Bronchial epithelial cell (primary cell): Measurements from ENCODE around the gene VAV2. TPM values are rescaled to one million over a fixed set of nuclear protein-coding genes. Genes with fewer than 3 reads are reported as not detected.
"Not testable (repeated sequence)": the region's sequence is repeated elsewhere in the genome, so short reads cannot be mapped to it uniquely, and the experiment has no call there.

Experiments used
- DNase-seq: peaks from one replicate; pipeline ENCODE4 v3.0.0-alpha.2; 2010; ENCODE audit warnings: low read depth
- FAIRE-seq: peaks from 2 replicates; lab custom pipeline; 2011; peaks lifted over from hg19 to GRCh38; lab: Jason Lieb, UNC
- H3K27me3 ChIP-seq: 2 replicates; pipeline ENCODE4 v1.5.1; 2011; ENCODE audit warnings: low read length; ENCODE audit not compliant: control insufficient read depth, insufficient read depth
- H3K36me3 ChIP-seq: 2 replicates; pipeline ENCODE4 v1.5.1; 2011; ENCODE audit warnings: low read length; ENCODE audit not compliant: control insufficient read depth, insufficient read depth
- H3K4me3 ChIP-seq: 2 replicates; pipeline ENCODE4 v1.5.1; 2011; ENCODE audit warnings: mild to moderate bottlenecking, low read depth, low read length, control low read depth
- total RNA-seq: library from RNA; depleted of rRNA; stranded (reverse); fragments of >200 nt; gene quantifications from 2 replicates; pipeline ENCODE4 v1.2.1, GENCODE V29; 2014
- TF ChIP-seq, protein P1 (sequence below): IDR thresholded peaks from 2 replicates; pipeline ENCODE4 v1.5.1; 2011; ENCODE audit warnings: mild to moderate bottlenecking, moderate library complexity, low read length, control low read depth, inconsistent platforms; ENCODE audit not compliant: insufficient read depth, severe bottlenecking

The VAV2 gene
- total RNA-seq, 1 donor from 2014 or later = 46.6 TPM

DNA sequence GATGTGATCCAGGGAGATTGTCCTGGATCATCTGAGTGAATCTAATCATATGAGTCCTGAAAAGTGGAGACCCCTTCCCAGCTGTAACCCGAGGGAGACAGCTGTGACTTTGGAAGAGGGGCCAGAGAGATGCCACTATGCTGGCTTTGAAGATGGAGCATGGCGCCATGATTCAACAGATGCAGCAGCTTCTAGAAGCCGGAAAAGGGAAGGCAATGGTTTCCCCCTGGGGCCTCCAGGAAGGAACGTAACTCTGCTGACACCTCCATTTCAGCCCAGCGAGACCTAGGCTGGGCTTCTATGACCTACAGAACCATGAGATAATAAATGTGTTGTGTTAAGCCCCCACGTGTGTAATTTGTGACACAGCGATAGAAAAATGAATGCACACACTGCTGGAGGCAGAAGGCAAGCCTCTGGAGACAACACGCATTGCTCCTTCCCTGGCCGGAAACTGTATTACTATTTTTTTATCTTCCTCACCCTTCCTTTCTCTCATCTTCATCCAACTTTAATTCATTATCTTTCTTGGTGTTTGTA, 237.4 kb downstream of the VAV2 start:
- Histone ChIP-seq H3K27me3 (no peaks in the 10 kb centered on the region), H3K4me3 (no peak overlapping the region), H3K36me3 (no peaks in the 10 kb centered on the region)
- no peak for FAIRE-seq
- TF ChIP-seq, protein P1, sequence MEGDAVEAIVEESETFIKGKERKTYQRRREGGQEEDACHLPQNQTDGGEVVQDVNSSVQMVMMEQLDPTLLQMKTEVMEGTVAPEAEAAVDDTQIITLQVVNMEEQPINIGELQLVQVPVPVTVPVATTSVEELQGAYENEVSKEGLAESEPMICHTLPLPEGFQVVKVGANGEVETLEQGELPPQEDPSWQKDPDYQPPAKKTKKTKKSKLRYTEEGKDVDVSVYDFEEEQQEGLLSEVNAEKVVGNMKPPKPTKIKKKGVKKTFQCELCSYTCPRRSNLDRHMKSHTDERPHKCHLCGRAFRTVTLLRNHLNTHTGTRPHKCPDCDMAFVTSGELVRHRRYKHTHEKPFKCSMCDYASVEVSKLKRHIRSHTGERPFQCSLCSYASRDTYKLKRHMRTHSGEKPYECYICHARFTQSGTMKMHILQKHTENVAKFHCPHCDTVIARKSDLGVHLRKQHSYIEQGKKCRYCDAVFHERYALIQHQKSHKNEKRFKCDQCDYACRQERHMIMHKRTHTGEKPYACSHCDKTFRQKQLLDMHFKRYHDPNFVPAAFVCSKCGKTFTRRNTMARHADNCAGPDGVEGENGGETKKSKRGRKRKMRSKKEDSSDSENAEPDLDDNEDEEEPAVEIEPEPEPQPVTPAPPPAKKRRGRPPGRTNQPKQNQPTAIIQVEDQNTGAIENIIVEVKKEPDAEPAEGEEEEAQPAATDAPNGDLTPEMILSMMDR = no peak
- no peak for DNase-seq

DNA sequence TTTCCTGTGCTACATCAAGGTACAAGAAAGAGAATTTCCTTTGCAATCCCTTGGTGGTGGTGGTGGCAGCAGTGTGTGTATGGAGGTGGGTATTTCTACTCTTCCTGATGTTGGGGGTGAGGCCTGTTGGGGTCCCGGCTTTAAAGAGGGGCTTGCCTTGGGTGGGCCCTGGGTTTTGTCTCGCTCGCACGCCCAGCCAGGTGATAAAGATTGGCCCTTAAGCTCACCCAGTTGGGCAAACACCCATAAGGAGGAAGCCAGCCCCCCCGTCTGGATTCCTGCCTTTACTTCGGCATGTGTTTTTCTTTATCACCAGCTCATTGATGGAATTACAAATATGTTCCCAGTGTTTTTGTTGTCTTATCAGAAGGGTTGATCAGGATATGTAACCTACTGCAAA, 237.9 kb downstream of the VAV2 start:
- Histone ChIP-seq H3K4me3 (no peak overlapping the region), H3K27me3 (no peaks in the 10 kb centered on the region), H3K36me3 (no peaks in the 10 kb centered on the region)
- no peak for FAIRE-seq
- TF ChIP-seq, protein P1 = no peak
- no peak for DNase-seq

DNA sequence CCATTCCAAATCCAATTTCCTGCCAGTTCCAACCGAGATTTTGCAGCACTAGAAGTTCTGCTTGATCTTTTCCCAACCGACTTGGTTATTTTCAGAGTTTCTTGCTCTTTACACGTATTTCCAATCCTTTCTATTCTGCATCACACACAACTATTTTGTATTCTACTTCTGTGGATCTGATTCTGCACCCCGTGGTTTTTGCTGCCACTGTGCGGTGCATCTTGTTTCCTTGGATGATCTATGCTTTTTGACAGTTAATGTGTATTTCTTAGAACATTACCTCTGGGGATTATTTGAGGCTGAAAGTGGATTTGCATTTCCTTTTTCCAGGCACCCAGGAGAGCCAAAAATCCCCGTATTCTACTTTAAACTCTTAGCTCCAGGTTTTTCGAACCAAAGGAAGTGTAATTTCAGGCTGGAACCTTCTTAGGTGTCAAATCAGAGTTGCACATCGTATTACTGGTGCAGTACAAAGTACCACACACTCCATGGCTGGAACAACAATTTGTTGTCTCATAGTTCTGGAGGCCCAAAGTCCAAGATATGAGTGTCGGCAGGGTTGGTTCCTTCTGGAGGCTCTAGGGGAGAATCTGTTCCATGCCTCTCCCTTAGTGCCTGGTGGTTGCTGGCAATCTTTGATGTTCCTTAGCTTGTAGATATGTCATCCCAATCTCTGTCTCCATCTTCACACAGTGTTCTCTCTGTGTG, 239.2 kb downstream of the VAV2 start:
- H3K36me3 ChIP-seq = no peaks in the 10 kb centered on the region
- peak; percentile 55 for FAIRE-seq
- no peak overlapping the region for H3K4me3 ChIP-seq
- TF ChIP-seq, protein P1 = no peak
- no peak for DNase-seq
- H3K27me3 ChIP-seq = no peaks in the 10 kb centered on the region

DNA sequence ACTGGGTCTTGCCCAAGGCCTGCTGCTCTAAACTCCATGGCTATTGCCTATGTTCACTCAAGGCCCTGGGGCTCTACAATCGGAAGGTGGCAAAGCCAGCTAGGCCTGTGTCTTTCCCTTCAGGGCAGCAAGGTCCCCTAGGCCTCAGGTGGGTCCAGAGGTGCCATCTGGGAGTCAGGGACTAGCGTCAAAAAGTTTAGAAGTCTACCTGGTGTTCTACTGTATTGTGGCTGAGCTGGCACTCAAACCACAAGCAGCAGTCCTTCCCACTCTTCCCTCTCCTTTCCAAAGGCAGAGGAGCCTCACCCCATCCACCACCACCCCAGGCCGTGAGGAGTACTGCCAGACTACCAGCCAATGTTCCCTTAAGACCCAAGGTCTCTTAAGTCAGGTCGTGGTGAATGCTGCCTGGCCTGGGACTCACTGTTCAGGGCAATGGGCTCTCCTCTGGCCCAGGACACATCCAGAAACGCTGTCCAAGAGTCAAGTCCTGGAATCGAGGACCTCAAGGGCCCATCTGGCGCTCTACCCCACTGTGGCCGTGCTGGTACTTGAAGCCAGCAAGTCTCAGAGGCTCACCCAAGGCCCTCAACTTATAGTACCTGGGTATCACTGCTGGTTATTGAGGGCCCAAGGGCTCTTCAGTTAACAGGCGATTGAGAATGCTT, 241.0 kb downstream of the VAV2 start:
- DNase-seq (no peak), FAIRE-seq (no peak)
- no peaks in the 10 kb centered on the region for H3K36me3 ChIP-seq
- TF ChIP-seq, protein P1 = no peak
- no peaks in the 10 kb centered on the region for H3K27me3 ChIP-seq
- H3K4me3 ChIP-seq = no peak overlapping the region

DNA sequence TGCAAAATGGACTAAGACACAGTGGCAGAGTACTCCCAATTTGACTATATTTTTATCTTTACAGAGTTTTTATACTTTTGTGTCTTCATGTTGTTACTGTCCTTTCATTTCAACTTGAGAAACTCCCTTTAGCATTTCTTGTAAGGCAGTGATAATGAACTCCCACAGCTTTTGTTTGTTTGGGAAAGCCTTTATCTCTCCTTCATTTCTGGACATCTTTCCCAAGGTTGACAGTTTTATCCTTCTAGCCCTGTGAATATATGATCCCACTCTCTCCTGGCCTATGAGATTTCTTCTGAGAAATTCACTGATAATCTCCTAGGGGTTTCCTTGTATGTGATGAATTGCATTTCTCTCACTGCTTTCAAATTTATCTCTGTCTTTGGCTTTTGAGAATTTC, 244.8 kb downstream of the VAV2 start:
- no peaks in the 10 kb centered on the region for H3K27me3 ChIP-seq
- no peak overlapping the region for H3K4me3 ChIP-seq
- TF ChIP-seq, protein P1 = no peak
- H3K36me3 ChIP-seq = no peaks in the 10 kb centered on the region
- DNase-seq (no peak), FAIRE-seq (no peak)

DNA sequence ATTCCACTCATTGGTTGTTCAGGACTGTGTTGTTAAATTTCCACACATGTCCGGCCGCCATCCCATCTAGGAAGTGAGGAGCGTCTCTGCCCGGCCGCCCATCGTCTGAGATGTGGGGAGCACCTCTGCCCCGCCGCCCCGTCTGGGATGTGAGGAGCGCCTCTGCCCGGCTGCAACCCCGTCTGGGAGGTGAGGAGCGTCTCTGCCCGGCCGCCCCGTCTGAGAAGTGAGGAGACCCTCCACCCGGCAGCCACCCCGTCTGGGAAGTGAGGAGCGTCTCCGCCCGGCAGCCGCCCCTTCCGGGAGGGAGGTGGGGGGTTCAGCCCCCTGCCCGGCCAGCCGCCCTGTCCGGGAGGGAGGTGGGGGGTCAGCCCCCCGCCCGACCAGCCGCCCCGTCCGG, 247.6 kb downstream of the VAV2 start:
- not testable (repeated sequence) for H3K27me3 ChIP-seq, DNase-seq, H3K4me3 ChIP-seq, FAIRE-seq, H3K36me3 ChIP-seq
